HG02759 (cell line): ENCODE data around the gene ABCG4.

Experiments
- ATAC-seq: cut with Tn5 transposase; IDR thresholded peaks from one replicate; pipeline ENCODE4 v1.9.1; 2021; ENCODE audit warnings: mild to moderate bottlenecking, moderate library complexity; ENCODE audit not compliant: unreplicated experiment

The ABCG4 gene

GRCh38 chr11:119205080-119205479 is 56.2 kb downstream of the ABCG4 start:
- ATAC-seq = no peak

- peak; percentile 88 for ATAC-seq
These were observed 57.0 kb downstream of the ABCG4 start, which contains the start of gene CBL for GRCh38 chr11:119205574-119206510. TSS of gene CBL (plus strand) at chr11:119206339. CDS start at chr11:119206418, 79 bp downstream.

GRCh38 chr11:119206511-119207414 is 57.9 kb downstream of the ABCG4 start:
- ATAC-seq = peak; percentile 33

- no peak for ATAC-seq
These were observed 58.6 kb downstream of the ABCG4 start for GRCh38 chr11:119207415-119207960.

- no peak for ATAC-seq
These were observed 60.3 kb downstream of the ABCG4 start for GRCh38 chr11:119209186-119209585.

- no peak for ATAC-seq
These were observed 61.2 kb downstream of the ABCG4 start for GRCh38 chr11:119210050-119210449.
